Stimulated activated CD8-positive, alpha-beta memory T cell treated with anti-CD3 and anti-CD28 coated beads, Interleukin-12 subunit alpha, Interleukin-12 subunit beta, amount 100 ng/mL, for 1 hour (primary cell): ENCODE data around the gene FBXL13.
"Not testable (repeated sequence)": the region's sequence is repeated elsewhere in the genome, so short reads cannot be mapped to it uniquely, and the experiment has no call there.

Source experiments
- DNase-seq: peaks from one replicate; pipeline ENCODE4 v3.0.0-alpha.2; 2020; ENCODE audit warnings: low read depth

Gene FBXL13

DNA sequence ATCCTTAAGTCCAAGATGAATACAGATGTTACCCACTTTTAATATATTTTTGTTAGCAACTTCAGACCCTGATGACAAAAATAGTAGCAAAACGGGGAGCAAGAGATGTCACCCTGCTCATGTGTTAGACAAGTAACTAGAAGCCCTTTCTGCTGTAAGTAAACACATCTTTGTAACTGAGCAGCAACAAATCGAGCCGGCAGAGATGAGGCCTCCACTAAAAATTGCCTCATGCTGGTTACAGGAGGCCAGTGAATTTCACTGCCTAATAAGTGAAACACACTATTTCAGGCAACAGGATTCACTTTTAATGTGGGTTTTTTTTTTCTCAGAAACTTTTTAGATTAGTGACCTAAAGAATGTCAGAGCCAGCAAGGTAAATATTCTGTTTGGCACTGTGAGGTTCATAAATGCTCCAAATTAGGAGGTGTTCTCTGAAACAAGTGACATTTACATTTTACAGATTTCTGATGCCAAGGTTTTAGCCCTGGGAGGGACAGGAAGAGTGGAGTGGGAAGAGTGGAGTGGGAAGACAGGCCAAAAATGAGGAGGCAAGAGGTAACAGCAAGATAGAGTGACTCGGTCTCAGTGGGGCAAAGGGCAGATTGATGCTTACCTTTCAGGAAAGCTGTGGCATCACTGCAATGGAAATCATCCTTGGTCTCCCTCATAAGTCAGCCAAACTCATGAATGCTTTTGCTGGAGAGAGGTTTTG is 215.4 kb downstream of the FBXL13 start:
- DNase-seq, result no peak

DNA sequence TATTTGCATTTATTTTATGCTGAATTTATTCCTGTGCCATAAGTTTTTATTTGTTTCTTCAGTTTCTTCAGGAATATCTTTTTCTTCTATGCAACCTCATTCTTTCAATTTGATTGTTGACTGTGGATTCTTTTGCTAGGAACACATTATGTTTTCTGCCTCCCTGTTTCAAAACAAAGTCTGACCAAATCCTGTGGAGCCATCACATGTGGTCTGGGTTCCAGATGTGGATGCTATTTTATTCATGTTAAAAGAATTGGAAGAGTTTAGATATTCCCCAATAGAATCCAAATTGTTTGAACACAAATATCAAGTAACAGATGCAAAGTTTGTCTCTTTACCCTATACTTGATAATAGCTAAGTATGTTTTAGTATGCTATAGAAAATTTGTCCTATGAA is 218.6 kb downstream of the FBXL13 start:
- DNase-seq, result no peak

DNA sequence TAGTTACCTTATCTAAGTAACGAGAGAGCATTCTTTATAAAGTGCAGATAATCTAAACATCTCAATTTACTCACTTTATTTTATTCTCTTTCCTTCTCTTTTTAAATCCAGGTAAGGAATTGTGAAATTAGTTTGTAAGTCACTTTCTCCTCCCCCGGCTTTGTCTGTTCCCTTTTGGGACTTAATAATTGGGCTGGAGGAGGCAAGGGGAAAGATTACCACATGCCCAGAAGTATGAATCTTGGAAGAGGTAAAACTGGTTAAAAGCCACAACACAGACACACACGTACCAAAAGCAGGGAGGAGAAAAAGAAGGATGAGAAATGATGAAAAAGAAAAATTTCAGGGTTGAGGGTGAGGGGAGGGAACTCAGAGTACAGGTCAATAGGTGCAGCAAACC is 225.1 kb downstream of the FBXL13 start:
- no peak for DNase-seq

DNA sequence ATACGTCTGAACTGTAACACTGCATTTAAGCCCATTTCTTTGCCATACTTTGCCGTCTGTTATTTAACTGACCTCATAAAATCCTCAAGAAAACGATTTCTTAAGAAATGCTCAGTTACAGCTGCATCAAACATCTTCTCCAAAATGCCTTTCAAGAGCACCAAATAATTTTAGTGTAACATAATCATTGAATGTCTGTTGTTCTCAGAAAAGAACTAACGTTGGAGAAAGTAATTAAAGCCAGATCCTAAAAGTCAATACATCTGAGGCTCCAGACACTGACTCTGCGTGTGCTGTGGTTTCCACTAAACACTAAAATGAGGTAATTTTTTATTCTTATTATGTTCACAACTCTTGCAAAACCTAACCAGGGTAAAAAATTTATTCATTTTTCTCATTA is 225.5 kb downstream of the FBXL13 start:
- no peak for DNase-seq

DNA sequence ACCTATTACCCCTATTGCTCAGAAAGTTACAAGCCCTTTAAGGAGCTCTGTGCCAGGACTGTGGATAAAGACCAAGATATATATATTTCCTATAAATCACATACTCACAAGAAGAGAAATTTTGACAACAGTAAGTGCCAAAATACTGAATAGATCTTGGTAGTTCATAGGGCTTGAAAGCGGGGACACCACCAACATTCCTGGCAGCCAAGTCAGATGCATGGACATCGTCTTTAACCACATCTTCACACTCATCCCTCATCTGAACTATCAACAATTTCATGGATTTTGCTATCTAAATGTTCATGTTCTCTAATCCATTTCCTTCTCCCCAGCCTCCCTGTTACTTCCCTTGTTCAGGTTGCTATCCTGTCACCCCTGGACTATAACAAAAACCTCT is 229.2 kb downstream of the FBXL13 start:
- DNase-seq, result no peak

DNA sequence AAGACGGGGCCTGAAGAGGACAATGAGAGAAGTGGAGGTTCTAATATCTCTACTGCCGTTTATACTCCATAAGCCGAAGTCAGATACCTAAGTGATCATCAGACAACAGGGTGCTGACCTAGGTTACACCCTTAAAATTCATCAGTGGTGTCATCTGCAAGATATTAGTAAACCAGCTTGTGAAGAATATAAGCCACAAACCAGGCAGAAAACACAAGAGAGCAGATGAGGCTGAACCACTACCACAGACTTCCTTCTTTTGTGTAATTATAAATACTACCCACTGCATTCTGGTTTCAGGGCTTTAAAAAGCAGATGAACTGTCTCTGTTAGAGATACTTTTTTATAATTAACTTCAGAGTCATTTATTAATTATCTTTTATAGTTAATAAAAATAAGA is 230.7 kb downstream of the FBXL13 start:
- DNase-seq, result no peak

DNA sequence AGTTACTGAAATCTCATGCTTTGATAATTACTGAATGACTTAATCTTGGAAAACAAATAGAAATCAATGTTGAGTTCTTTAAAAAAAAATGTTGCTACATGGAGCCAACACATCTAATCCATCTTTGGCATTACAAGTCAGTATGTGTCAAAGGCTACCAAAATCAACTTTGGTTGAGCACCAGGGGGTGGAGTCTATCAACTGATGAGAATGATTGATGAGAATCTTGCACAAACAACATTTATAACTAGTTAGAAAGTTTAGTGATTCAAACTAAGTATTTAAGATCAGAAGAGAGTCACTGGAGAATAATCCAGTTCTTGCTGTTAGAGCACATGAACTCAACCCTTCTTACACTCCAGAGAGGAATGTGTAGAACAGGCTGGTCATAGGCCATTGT is 232.3 kb downstream of the FBXL13 start:
- DNase-seq, result no peak

DNA sequence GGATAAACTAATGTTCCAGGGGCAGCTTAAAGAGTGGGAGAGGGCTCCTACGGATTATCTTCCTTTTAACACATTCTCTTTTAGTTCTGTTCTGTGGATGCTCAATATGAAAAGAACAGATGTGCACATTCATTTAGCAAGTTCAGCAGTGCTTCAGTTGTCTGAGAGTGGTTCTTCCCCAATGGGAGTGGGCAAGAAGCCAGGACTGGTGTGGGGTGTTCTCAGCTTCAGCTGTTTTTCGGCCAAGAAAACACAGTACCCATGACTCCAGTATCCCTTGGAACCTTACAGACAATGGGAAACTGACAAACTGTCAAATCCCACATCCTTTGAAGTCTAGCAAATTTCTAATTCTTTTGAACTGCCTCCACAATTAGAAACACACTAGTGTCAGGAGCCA is 233.3 kb downstream of the FBXL13 start:
- DNase-seq, result no peak

DNA sequence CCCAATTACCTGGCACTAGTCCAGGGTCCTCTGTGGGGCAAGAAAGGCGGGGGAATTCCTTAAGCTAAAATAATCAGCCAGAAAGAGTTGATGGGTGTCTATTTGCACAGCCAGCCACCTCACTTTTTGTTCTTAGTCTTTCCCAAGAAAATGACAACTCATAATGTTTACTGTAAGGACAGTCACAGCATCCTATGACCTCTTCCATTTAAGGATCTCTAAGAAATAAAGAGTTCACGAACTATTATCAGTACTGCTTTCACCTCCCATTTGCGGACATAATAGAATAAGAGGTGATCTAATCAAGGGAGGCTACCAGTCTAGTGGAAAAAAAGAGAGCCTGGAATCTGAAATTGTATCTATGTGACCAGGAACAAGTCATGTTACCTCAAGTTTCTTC is 234.2 kb downstream of the FBXL13 start:
- no peak for DNase-seq

DNA sequence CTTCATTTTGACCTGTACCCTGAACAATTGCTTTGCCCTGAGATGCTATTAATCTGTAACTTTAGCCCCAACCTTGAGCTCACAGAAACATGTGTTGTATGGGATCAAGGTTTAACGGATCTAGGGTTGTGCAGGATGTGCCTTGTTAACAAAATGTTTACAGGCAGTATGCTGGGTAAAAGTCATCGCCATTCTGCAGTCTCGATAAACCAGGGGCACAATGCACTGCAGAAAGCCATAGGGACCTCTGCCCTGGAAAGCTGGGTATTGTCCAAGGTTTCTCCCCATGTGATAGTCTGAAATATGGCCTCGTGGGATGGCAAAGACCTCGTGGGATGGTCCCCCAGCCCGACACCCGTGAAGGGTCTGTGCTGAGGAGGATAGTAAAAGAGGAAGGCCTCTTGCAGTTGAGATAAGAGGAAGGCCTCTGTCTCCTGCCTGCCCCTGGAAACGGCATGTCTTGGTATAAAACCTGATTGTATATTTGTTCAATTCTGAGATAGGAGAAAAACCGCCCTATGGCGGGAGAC is 236.0 kb downstream of the FBXL13 start:
- DNase-seq, result not testable (repeated sequence)

DNA sequence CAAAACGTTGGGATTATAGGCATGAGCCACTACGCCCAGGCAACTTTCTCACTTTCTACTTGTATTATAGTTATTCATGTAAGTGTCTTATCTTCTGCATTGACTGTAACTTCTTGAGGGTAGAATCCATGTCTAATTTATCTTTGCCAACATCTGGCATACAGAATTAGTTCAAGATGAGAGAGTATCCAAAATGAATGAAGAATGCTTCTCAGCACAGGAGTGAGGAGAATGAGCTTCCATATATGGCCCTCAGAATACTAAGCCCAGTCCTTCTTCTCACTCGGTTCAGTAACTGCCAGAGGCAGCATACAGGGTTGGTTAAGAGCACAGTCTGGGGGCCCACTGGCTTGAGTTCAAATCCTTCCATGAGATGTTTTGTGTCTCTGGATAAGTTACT is 236.8 kb downstream of the FBXL13 start:
- no peak for DNase-seq

DNA sequence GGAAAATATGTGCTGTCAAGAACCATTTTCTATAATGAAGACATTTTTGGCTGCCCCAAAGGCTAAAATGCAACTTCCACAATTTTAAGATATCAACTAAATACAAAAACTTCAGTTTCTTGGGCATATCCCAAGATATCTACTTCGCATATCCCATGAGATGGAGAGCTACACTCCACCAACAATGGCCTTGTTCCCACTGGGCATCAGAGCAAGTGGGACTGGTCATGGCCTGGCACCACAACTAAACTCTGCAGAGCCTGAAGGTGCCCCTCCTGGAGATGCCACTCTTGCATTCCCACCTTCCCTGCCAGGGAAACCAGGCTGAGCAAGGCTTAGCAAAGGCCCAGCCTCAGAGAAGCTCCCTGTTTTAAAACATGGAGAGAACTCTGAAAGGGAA is 237.6 kb downstream of the FBXL13 start:
- DNase-seq, result no peak

DNA sequence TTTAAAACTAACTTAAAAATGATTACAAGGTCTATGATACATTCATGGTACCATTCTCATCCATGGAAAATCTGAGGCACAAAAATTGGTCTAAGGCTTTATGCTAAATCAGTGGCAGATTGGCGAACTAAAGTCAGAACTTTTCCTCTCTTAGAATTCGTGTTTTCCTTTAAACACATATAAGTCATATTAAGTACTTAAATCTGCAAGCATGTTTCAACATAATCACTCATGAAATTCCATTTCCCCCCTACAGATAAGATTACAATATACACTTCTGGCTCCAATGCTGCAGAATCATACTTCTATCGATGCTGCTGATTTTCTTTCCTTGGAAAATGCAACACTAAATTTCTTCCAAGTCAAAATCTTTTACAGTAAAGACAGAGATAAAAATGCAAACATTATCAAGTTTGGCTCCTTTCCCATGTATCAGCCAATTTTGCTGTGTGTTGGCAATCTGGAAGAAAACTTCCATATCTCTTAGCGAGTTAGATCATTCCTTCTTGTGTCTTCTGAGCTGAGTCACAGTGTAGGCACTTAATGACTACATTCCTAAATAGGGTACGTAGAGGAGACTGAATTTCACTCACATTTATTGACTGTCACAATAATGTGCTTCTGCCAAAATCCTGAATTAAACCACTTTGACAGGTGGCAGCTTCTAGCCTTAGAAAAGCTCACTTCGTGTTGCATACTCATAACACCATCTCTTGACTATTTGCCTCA is 238.2 kb downstream of the FBXL13 start:
- DNase-seq, result no peak

DNA sequence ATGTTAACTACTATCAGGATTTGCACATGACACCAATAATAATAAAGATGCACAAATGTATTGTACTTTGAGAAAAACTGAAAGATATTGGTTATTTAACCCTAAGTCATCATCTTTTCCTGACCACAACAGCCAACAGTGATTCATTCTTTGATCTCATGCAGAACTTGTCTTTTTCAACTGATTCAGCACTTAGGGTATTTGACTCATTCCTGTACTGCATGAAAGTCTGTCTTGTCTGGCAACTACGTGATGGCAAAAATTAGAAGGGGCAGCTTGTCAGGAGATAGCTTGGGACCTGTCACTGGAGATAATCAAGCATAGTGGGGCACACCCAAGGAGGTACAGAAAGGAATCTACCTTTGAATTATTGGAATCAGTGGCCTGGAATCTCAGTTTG is 239.6 kb downstream of the FBXL13 start:
- no peak for DNase-seq

DNA sequence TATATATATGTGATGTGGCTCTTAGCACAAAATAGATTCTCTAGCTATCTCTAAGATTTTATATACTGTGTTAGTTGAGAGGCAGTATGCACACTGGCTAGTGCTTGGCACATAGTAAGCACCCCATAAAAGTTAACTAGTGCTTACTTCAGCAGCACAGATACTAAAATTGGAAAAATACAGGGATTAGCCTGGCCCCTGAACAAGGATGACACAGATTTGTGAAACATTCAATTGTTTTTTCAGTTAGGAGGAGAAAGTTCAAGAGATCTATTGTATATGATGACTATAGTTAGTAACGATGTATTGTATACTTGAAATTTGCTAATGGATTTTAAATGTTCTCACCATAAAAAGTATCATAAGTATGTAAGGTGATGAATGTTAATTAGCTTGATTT is 240.1 kb downstream of the FBXL13 start:
- no peak for DNase-seq

DNA sequence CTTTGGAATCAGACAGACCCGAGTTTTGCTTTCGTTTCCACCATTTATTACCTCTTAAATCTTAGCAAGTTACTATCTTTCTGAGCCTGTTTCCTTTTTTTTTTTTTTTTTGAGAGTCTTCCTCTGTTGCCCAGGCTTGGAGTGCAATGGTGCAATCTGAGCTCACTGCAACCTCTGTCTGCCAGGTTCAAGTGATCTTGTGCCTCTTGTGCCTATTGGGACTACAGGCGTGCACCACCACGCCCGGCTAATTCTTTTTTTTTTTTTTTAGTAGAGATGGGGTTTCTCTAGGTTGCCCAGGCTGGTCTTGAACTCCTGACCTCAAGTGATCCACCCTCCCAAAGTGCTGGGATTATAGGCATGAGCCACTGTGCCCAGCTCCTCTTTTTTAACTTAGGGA is 241.3 kb downstream of the FBXL13 start:
- no peak for DNase-seq

DNA sequence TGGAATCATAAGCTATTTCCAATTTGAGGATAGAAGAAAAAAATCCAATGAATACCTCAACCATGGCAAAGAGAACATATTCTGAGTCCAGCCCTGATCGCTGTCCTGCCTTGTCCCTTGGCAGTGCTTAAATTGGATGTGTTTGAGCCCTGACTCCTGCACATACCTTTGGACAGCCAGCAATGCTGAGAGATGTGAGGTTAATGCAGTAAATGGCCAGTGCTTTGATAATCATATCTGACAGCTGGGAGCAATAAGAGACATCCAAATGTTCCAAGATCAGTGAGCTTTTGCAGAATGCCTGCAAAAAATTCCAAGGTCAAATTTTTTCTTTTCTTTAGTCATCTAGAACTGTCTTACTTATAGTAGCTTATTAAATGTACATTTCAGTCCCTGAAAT is 241.9 kb downstream of the FBXL13 start:
- DNase-seq, result no peak

DNA sequence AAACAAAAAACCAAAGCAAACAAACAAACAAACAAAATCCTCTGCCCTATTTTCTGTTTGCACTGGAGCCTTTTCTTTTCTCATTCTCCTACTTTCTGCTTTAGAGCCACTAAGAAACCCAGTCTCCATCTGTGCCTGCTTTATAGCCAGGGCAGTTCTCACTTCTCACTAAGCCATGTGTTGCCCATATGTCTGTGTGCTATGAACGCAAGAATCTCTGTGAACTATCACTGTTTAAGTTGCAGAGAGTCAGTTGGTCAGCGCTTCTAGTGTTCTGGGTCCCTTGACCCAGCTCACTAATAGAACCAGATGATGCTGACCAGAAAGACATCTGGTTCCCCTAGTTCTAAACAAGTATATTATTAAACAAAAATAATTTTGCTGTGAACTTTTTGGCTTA is 244.4 kb downstream of the FBXL13 start:
- DNase-seq, result no peak

DNA sequence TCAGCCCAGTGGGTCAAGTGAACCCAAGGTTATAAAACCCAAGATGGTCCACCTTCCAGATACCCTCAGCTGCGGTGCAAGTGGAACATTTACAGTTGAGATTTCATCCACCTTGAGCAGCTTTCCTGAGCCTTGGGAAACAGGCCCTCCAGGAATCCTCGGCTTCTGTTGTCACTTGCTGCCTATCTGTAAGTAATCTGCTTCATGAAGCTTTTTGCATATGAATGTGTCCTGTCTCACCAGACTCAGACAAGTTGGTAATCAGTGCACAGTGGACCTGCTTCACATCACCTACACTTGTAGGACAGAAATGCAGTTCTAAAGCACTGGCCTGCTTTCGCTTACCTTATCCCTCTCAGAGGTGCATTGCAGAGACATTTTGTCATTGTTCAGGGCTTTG is 245.5 kb downstream of the FBXL13 start:
- no peak for DNase-seq

DNA sequence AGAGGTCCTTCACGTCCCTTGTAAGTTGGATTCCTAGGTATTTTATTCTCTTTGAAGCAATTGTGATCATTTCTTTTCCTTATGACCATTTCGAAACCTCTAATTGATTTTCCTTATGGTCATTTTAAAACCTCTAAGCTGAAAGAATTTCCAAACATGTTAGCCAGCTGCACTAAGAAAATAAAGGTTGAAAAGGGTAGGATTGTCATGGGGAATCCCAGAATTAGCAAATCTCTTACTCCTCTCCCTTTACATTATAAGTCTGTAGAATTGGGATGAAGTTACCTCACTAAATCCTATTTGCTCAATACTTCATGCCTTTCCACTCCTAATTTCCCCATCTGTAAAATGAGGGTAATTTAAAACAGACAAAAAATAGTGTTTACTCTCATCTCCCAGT is 246.3 kb downstream of the FBXL13 start:
- no peak for DNase-seq

DNA sequence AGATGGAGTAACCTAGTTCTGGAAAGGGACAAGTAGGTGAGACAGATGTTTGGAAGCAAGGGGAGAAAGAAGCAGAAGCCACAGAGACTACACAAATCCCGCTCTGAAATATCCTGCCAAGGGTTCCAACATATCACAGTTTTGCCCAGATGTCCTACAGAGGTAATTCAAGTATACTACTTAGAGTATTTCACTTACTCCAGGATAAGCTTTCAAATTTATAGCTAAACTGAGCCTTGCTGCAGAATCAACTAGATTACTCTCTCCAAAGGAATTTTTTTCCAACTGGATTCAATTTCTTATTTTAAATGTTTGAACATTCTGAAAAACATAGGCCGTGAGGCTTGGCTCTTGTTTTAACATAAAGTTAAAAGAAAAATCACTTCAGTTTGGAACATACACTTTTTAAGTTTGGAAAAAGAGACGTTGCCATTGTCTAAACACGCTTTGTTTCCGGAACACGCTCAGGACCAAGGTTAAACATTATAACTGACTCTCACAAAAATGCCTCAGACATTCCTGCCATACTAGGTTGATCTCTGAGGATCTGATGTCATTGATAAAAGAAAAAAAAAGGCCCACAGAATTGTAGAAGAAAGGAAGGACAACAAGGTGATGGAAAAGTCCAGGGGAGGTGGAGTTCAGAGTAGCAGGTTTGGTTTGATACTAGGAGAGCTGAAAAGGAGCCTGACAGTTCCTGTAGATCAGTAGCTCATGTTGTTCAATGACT is 251.0 kb downstream of the FBXL13 start:
- no peak for DNase-seq

DNA sequence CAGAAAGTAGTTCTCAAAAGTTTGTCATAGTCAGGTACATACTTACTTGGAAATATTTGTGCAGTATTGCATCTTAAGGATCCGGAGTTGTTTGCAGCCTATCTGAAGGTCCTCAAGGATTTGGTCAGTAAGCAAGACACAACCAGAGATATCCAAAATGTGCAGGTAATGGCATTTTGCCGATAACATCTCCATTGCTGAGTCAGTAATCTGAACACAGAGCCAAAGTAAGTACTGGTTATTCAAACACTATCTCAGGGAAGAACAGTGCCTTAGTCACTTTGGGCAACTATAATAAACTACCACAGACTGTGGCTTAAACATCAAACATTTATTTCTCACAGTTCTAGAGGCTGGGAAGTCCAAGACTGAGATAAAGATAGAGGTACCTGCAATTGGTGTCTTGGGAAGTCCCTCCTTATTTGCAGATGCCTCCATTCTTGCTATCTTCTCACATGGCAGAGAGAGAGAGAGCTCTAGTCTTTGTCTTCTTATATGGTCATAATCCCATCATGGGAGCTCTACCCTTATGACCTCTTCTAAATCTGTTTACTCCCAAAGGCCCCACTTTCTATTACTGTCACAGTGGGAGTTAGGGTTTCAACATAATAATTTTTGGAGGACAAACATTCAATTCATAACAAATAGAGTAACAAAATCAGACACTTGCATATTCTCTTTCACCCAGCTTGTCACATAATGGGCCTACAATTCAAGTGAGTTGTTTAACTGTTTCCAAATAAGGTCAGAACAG is 252.4 kb downstream of the FBXL13 start:
- no peak for DNase-seq
